ENCODE results near the gene MRPL52. TPM values are rescaled to one million over a fixed set of nuclear protein-coding genes. Genes with fewer than 3 reads are reported as not detected.

The MRPL52 gene
- total RNA-seq (2014; rRNA removed; shearing (Covaris generic)) (100 and 126 TPM in 2 replicates), total RNA-seq (2022) (164 and 181 TPM in 2 replicates), Bru-seq, nascent RNA (percentile 91 among the genes with signal in this experiment), BruChase-seq, experiment 1, labeled RNA remaining after a 6-hour chase (percentile 94 among the genes with signal in this experiment), BruChase-seq, experiment 2, labeled RNA remaining after a 2-hour chase (percentile 92 among the genes with signal in this experiment)
- long read RNA-seq, transcript MRPL52-210 (4 exons, 895 nt) = minor isoform, 5 of 139 reads
- long read RNA-seq, transcript MRPL52-203 (5 exons, 1,111 nt) = minor isoform, 41 of 139 reads
- long read RNA-seq, transcript MRPL52-202 (5 exons, 1,118 nt) = major isoform, 56 of 139 reads
- long read RNA-seq, transcript MRPL52-215 (5 exons, 398 nt) = minor isoform, 5 of 139 reads
- long read RNA-seq, partial matches to known transcripts = 3 of 139 reads
- long read RNA-seq, other reads (novel, unspliced or antisense) = 15 of 139 reads

DNA sequence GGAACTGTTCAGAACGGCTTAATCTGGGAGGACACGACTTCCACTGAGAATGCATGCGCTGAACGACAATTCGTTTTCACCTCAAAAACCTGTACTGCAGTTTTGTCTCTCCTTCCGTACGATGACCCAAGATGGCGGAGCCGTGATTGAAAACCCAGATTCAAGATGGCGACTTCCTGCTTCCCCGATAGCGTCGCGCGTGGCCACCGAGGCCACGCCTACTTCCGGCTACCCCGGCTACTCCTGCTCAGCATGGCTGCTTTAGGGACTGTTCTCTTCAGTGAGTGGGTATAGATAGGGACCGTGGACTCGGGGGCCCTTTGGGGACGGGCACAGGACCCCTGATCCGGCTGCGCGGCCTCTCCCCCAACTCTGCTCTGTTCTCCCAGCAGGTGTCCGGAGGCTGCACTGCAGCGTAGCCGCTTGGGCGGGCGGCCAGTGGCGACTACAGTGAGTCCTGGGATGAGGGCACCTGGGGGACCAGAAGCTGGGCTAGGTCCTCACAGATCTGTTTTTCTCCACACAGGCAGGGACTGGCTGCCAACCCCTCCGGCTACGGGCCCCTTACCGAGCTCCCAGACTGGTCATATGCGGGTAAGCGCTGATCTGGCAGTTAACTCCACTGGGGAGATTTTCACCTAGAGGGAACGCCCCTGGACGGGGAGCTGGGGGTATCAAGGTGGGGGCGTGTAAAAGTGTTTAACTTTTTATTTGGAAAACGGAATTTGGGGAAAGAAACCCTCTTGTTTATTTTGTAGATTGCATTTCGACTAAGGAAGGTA lies at the start of gene MRPL52:
TSS of gene MRPL52 (plus strand) at position 227 of the 782 bp plus-strand sequence. CDS start at position 253, 26 bp downstream.
- no TSS peak for BruUV-seq (replicated peaks)
- Histone ChIP-seq H3K79me2 (ENCODE audit: insufficient read depth, low read depth, low read length) (peaks cover 25% of the 10 kb centered on the region), H3K36me3 (ENCODE audit: insufficient read depth, low read length) (peaks cover 37% of the 10 kb centered on the region), H3K4me3 (ENCODE audit: low read depth, low read length, poor library complexity, severe bottlenecking) (peak within 1 kb of the TSS; percentile 74), H3K9me3 (ENCODE audit: low read length) (no peaks in the 10 kb centered on the region), H4K20me1 (ENCODE audit: insufficient read depth, low read length) (no peaks in the 10 kb centered on the region), H3K4me2 (ENCODE audit: low read length) (peak within 1 kb of the TSS; percentile 93), H3K9me2 (ENCODE audit: insufficient read depth, low read length) (no peaks in the 10 kb centered on the region), H3K4me1 (ENCODE audit: insufficient read depth, low read length, poor library complexity, severe bottlenecking) (peaks cover 50% of the 10 kb centered on the region), H3K27ac (ENCODE audit: low read depth, low read length, poor library complexity, severe bottlenecking) (peak within 1 kb of the TSS; percentile 69), H2AFZ (ENCODE audit: low read length) (peak within 1 kb of the TSS; percentile 76; the same call in 1 of the 2 replicates)
- TF ChIP-seq EZH2phosphoT487 (IDR thresholded peaks at IDR 0.05; ENCODE audit: borderline replicate concordance, low read depth, low read length) = no peak
- TF ChIP-seq, protein P1, sequence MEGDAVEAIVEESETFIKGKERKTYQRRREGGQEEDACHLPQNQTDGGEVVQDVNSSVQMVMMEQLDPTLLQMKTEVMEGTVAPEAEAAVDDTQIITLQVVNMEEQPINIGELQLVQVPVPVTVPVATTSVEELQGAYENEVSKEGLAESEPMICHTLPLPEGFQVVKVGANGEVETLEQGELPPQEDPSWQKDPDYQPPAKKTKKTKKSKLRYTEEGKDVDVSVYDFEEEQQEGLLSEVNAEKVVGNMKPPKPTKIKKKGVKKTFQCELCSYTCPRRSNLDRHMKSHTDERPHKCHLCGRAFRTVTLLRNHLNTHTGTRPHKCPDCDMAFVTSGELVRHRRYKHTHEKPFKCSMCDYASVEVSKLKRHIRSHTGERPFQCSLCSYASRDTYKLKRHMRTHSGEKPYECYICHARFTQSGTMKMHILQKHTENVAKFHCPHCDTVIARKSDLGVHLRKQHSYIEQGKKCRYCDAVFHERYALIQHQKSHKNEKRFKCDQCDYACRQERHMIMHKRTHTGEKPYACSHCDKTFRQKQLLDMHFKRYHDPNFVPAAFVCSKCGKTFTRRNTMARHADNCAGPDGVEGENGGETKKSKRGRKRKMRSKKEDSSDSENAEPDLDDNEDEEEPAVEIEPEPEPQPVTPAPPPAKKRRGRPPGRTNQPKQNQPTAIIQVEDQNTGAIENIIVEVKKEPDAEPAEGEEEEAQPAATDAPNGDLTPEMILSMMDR (conservative IDR thresholded peaks at IDR 0.05; ENCODE audit: low read length) = no peak
- peak; percentile 96 for DNase-seq (ENCODE audit: low spot score)
- CTCF ChIA-PET (ENCODE audit: unreplicated experiment) = interaction anchor here (0.6 to 1.5 kb wide), 6 partner anchors 10 to 172 kb away, joined by 3 to 13 read pairs (median 4); no protein-coding TSS in a partner anchor
- intact Hi-C loops (cut with micrococcal nuclease; ENCODE audit: unreplicated experiment) = no loop called here
- POLR2A ChIA-PET = interaction anchor here (0.7 to 2.1 kb wide), 15 partner anchors 9 to 489 kb away, joined by 3 to 12 read pairs (median 4); partner anchors contain the start of gene OXA1L

DNA sequence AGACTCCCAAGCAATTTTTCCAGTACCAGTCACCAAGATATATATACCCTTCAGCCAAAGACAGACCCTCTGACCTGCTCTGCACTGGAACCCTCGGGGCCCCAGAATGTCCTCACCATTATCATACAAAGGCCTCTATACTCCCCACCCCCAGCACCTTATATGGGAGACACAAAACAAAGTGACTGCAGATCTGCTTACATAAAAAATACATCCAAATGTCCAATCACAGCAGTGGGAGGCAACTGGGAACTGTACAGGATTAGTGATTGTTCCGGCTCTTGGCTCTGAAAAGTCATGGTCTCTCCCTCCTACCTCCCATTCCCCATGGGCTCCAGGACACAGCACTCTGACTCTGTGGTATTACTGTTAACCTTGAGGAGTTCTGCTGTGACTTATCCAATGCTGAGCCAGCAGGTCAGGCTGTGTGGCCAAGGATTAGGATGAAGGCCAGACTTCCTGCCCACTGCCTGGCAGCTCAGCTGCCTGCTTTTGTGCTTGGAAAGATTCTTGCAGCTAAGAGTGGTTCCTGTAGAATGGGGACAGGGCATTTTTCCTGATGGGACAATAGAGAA lies 49.5 kb upstream of the MRPL52 start:
- Histone ChIP-seq H3K27ac (ENCODE audit: low read depth, low read length, poor library complexity, severe bottlenecking) (no peak overlapping the region), H3K9me2 (ENCODE audit: insufficient read depth, low read length) (no peaks in the 10 kb centered on the region), H3K79me2 (ENCODE audit: insufficient read depth, low read depth, low read length) (peaks cover 4% of the 10 kb centered on the region; the same call in 1 of the 2 replicates), H3K4me2 (ENCODE audit: low read length) (no peak overlapping the region), H4K20me1 (ENCODE audit: insufficient read depth, low read length) (no peaks in the 10 kb centered on the region), H3K36me3 (ENCODE audit: insufficient read depth, low read length) (peaks cover 71% of the 10 kb centered on the region), H3K4me3 (ENCODE audit: low read depth, low read length, poor library complexity, severe bottlenecking) (no peak overlapping the region), H3K4me1 (ENCODE audit: insufficient read depth, low read length, poor library complexity, severe bottlenecking) (peaks cover 41% of the 10 kb centered on the region), H3K9me3 (ENCODE audit: low read length) (no peaks in the 10 kb centered on the region), H2AFZ (ENCODE audit: low read length) (no peak overlapping the region)
- intact Hi-C loops (cut with micrococcal nuclease; ENCODE audit: unreplicated experiment) = no loop called here
- DNase-seq (ENCODE audit: low spot score) = no peak
- BruUV-seq (replicated peaks) = no TSS peak
- ChIA-PET POLR2A (no interaction called here), CTCF (ENCODE audit: unreplicated experiment) (interaction anchor here (1.0 kb wide), 1 partner anchor 73 kb away, joined by 3 read pairs; no protein-coding TSS in a partner anchor)
- TF ChIP-seq, protein P1 (conservative IDR thresholded peaks at IDR 0.05; ENCODE audit: low read length) = no peak
- no peak for TF ChIP-seq EZH2phosphoT487 (IDR thresholded peaks at IDR 0.05; ENCODE audit: borderline replicate concordance, low read depth, low read length)
